ENCODE results near the gene VPS25. TPM values are rescaled to one million over a fixed set of nuclear protein-coding genes. Genes with fewer than 3 reads are reported as not detected.
A peak's percentile ranks its signal among the peaks of the same experiment; 100 is the strongest.

VPS25 gene
- total RNA-seq, 1 donor from 2014 or later: 38.6 TPM

DNA sequence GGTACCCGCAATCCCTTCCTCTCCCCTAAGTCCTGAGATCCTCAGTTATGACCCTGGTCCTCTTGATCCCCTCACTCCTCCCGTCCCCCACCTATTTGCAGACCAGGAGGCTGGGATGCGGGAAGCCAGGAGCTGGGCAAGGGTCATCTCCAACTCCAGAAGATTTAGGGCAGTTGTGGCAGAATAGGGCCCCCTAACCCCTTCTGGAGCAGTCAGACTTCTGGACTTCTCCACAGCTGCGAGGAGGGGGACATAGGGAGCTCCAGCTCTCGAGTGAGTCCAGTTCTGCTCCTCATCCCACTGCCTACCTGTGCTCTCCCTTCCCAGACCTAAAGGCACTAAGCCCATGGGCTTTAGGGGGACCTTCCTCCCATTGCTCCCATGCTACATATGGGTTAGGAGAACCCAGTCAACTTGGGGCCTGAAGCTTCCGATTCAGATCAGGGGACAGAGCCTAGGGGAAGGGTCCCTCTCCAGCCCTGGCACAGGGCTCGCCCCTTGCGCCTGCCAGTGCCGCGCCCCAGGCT, 8.5 kb downstream of the VPS25 start:
- Histone ChIP-seq H3K4me1 (ENCODE audit: control insufficient read depth in 3 of 3, insufficient read depth in 3 of 3, low read length in 3 of 3) (peaks cover 7 to 14% (median 13%) of the 10 kb centered on the region in 3 donors), H3K27ac (ENCODE audit: low read depth, low read length) (no peak overlapping the region), H3K36me3 (ENCODE audit: control insufficient read depth in 3 of 3, insufficient read depth in 3 of 3, low read length in 3 of 3) (peaks cover 20 to 23% (median 21%) of the 10 kb centered on the region in 3 donors), H3K9ac (ENCODE audit: low read depth in 1 of 3, low read length in 3 of 3) (no peak overlapping the region), H3K4me3 (ENCODE audit: low read length in 3 of 3) (no peak overlapping the region), H3K9me3 (ENCODE audit: control insufficient read depth in 3 of 3, low read length in 3 of 3) (no peaks in the 10 kb centered on the region), H3K27me3 (ENCODE audit: control insufficient read depth in 3 of 3, insufficient read depth in 3 of 3, low read length in 3 of 3) (peaks cover 60 to 69% (median 65%) of the 10 kb centered on the region in 3 donors)

- Histone ChIP-seq H3K27me3 (ENCODE audit: control insufficient read depth in 3 of 3, insufficient read depth in 3 of 3, low read length in 3 of 3) (peaks cover 67 to 75% (median 72%) of the 10 kb centered on the region in 3 donors), H3K27ac (ENCODE audit: low read depth, low read length) (no peak overlapping the region), H3K9me3 (ENCODE audit: control insufficient read depth in 3 of 3, low read length in 3 of 3) (no peaks in the 10 kb centered on the region), H3K4me1 (ENCODE audit: control insufficient read depth in 3 of 3, insufficient read depth in 3 of 3, low read length in 3 of 3) (peaks cover 7 to 14% (median 13%) of the 10 kb centered on the region in 3 donors), H3K36me3 (ENCODE audit: control insufficient read depth in 3 of 3, insufficient read depth in 3 of 3, low read length in 3 of 3) (peaks cover 20% of the 10 kb centered on the region in 3 donors), H3K9ac (ENCODE audit: low read depth in 1 of 3, low read length in 3 of 3) (no peak overlapping the region), H3K4me3 (ENCODE audit: low read length in 3 of 3) (no peak overlapping the region)
Measured at GRCh38 chr17:42782166-42783061, 9.2 kb downstream of the VPS25 start.

DNA sequence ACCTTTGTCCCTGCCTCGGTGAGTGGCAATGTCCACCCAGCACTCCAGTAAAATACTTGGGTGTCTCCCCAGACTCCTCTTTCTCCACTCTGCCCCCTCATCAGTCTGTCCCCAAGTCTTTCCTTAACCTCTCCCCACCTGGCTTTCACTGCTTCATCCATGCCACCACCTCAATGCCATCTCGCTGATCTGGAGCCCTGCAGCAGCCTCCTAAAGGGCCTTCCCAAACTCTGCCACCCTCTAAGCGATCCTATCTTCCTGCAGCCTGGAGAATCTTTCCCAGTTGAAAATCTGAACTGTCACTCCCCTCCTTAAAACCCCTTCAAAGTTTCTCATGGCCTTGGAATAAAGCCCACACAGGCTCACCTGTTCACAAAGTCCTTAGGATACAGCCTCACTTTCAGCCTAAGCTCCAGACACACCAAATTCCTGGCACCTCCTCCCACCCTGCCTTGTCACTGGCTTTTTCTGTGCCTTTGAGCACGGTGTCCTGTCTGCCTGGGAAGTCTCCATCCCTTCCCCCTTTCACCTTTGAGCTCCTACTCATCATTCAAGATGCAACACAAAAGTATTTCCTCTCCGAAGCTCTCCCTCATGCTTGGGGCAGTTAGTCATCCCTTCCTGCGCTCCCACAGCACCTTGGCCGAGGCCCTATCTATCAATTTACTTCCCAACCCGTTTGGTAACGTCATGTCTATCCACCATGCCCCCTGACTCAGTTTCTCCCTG, 10.0 kb downstream of the VPS25 start:
- Histone ChIP-seq H3K36me3 (ENCODE audit: control insufficient read depth in 3 of 3, insufficient read depth in 3 of 3, low read length in 3 of 3) (peaks cover 12 to 15% (median 14%) of the 10 kb centered on the region in 3 donors), H3K9ac (ENCODE audit: low read depth in 1 of 3, low read length in 3 of 3) (no peak overlapping the region), H3K9me3 (ENCODE audit: control insufficient read depth in 3 of 3, low read length in 3 of 3) (no peaks in the 10 kb centered on the region), H3K4me1 (ENCODE audit: control insufficient read depth in 3 of 3, insufficient read depth in 3 of 3, low read length in 3 of 3) (peaks cover 7 to 14% (median 13%) of the 10 kb centered on the region in 3 donors), H3K27me3 (ENCODE audit: control insufficient read depth in 3 of 3, insufficient read depth in 3 of 3, low read length in 3 of 3) (peaks cover 75 to 83% (median 79%) of the 10 kb centered on the region in 3 donors), H3K27ac (ENCODE audit: low read depth, low read length) (no peak overlapping the region), H3K4me3 (ENCODE audit: low read length in 3 of 3) (no peak overlapping the region)

GRCh38 chr17:42783791-42784138, 10.5 kb downstream of the VPS25 start:
- Histone ChIP-seq H3K9me3 (ENCODE audit: control insufficient read depth in 3 of 3, low read length in 3 of 3) (no peaks in the 10 kb centered on the region), H3K4me3 (ENCODE audit: low read length in 3 of 3) (no peak overlapping the region), H3K27ac (ENCODE audit: low read depth, low read length) (no peak overlapping the region), H3K36me3 (ENCODE audit: control insufficient read depth in 3 of 3, insufficient read depth in 3 of 3, low read length in 3 of 3) (peaks cover 7 to 10% (median 9%) of the 10 kb centered on the region in 3 donors), H3K9ac (ENCODE audit: low read depth in 1 of 3, low read length in 3 of 3) (no peak overlapping the region), H3K4me1 (ENCODE audit: control insufficient read depth in 3 of 3, insufficient read depth in 3 of 3, low read length in 3 of 3) (peaks cover 7 to 14% (median 13%) of the 10 kb centered on the region in 3 donors), H3K27me3 (ENCODE audit: control insufficient read depth in 3 of 3, insufficient read depth in 3 of 3, low read length in 3 of 3) (peaks cover 77 to 89% (median 83%) of the 10 kb centered on the region in 3 donors)

DNA sequence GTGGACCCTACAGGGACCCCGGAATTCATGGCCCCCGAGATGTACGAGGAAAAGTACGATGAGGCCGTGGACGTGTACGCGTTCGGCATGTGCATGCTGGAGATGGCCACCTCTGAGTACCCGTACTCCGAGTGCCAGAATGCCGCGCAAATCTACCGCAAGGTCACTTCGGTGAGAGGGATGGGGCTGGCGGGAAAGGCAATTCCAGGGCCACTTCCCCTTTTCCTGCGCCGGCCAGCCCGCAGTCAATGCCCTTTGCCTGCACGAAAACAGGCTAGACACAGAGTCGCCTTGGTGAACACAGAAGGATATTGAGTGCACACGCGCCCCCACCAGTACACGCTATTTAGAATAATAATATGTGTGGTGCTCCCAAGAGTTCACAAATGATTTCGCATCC, 11.2 kb downstream of the VPS25 start:
- peaks cover 77 to 90% (median 83%) of the 10 kb centered on the region in 3 donors for H3K27me3 ChIP-seq (ENCODE audit: control insufficient read depth in 3 of 3, insufficient read depth in 3 of 3, low read length in 3 of 3)
- no peak overlapping the region for H3K27ac ChIP-seq (ENCODE audit: low read depth, low read length)
- H3K9ac ChIP-seq (ENCODE audit: low read depth in 1 of 3, low read length in 3 of 3): no peak overlapping the region
- H3K36me3 ChIP-seq (ENCODE audit: control insufficient read depth in 3 of 3, insufficient read depth in 3 of 3, low read length in 3 of 3): peaks cover under 1 to 4% (median 3%) of the 10 kb centered on the region in 3 donors
- H3K9me3 ChIP-seq (ENCODE audit: control insufficient read depth in 3 of 3, low read length in 3 of 3): no peaks in the 10 kb centered on the region
- H3K4me3 ChIP-seq (ENCODE audit: low read length in 3 of 3): peak overlapping the region in 1 of 3 donors; percentile 35
- H3K4me1 ChIP-seq (ENCODE audit: control insufficient read depth in 3 of 3, insufficient read depth in 3 of 3, low read length in 3 of 3): peaks cover 7 to 14% (median 13%) of the 10 kb centered on the region in 3 donors

- Histone ChIP-seq H3K9ac (ENCODE audit: low read depth in 1 of 3, low read length in 3 of 3) (peak overlapping the region in 1 of 3 donors; percentile 16), H3K36me3 (ENCODE audit: control insufficient read depth in 3 of 3, insufficient read depth in 3 of 3, low read length in 3 of 3) (no peaks in the 10 kb centered on the region), H3K27me3 (ENCODE audit: control insufficient read depth in 3 of 3, insufficient read depth in 3 of 3, low read length in 3 of 3) (peaks cover 77 to 84% (median 82%) of the 10 kb centered on the region in 3 donors), H3K27ac (ENCODE audit: low read depth, low read length) (no peak overlapping the region), H3K9me3 (ENCODE audit: control insufficient read depth in 3 of 3, low read length in 3 of 3) (no peaks in the 10 kb centered on the region), H3K4me3 (ENCODE audit: low read length in 3 of 3) (peak overlapping the region in 1 of 3 donors; percentile 29), H3K4me1 (ENCODE audit: control insufficient read depth in 3 of 3, insufficient read depth in 3 of 3, low read length in 3 of 3) (peaks cover 4 to 14% (median 12%) of the 10 kb centered on the region in 3 donors)
Measured at GRCh38 chr17:42784811-42785592, 11.8 kb downstream of the VPS25 start.

DNA sequence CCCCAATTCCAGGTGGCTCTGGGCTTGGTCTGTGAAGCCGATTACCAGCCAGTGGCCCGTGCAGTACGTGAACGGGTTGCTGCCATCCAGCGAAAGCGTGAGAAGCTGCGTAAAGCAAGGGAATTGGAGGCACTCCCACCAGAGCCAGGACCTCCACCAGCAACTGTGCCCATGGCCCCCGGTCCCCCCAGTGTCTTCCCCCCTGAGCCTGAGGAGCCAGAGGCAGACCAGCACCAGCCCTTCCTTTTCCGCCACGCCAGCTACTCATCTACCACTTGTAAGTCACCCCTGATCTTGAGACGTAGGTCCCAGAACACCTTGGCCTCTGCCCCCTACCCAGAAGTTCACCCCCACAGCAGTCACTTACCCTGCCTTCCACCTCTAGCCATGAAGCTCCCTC, 14.0 kb downstream of the VPS25 start:
- peaks cover 62 to 76% (median 65%) of the 10 kb centered on the region in 3 donors for H3K27me3 ChIP-seq (ENCODE audit: control insufficient read depth in 3 of 3, insufficient read depth in 3 of 3, low read length in 3 of 3)
- no peak overlapping the region for H3K4me3 ChIP-seq (ENCODE audit: low read length in 3 of 3)
- H3K9me3 ChIP-seq (ENCODE audit: control insufficient read depth in 3 of 3, low read length in 3 of 3): no peaks in the 10 kb centered on the region
- no peaks in the 10 kb centered on the region for H3K36me3 ChIP-seq (ENCODE audit: control insufficient read depth in 3 of 3, insufficient read depth in 3 of 3, low read length in 3 of 3)
- H3K27ac ChIP-seq (ENCODE audit: low read depth, low read length): no peak overlapping the region
- peaks cover 0 to 14% (median 11%) of the 10 kb centered on the region in 3 donors for H3K4me1 ChIP-seq (ENCODE audit: control insufficient read depth in 3 of 3, insufficient read depth in 3 of 3, low read length in 3 of 3)
- H3K9ac ChIP-seq (ENCODE audit: low read depth in 1 of 3, low read length in 3 of 3): no peak overlapping the region

- no peak overlapping the region for H3K4me3 ChIP-seq (ENCODE audit: low read length in 3 of 3)
- H3K9me3 ChIP-seq (ENCODE audit: control insufficient read depth in 3 of 3, low read length in 3 of 3): no peaks in the 10 kb centered on the region
- H3K27ac ChIP-seq (ENCODE audit: low read depth, low read length): no peak overlapping the region
- peaks cover 15 to 31% (median 19%) of the 10 kb centered on the region in 3 donors for H3K27me3 ChIP-seq (ENCODE audit: control insufficient read depth in 3 of 3, insufficient read depth in 3 of 3, low read length in 3 of 3)
- H3K36me3 ChIP-seq (ENCODE audit: control insufficient read depth in 3 of 3, insufficient read depth in 3 of 3, low read length in 3 of 3): peaks cover 8 to 10% (median 10%) of the 10 kb centered on the region in 3 donors
- H3K9ac ChIP-seq (ENCODE audit: low read depth in 1 of 3, low read length in 3 of 3): no peak overlapping the region
- H3K4me1 ChIP-seq (ENCODE audit: control insufficient read depth in 3 of 3, insufficient read depth in 3 of 3, low read length in 3 of 3): peaks cover 3 to 7% (median 5%) of the 10 kb centered on the region in 3 donors
Measured at GRCh38 chr17:42791948-42792347, 18.7 kb downstream of the VPS25 start.

DNA sequence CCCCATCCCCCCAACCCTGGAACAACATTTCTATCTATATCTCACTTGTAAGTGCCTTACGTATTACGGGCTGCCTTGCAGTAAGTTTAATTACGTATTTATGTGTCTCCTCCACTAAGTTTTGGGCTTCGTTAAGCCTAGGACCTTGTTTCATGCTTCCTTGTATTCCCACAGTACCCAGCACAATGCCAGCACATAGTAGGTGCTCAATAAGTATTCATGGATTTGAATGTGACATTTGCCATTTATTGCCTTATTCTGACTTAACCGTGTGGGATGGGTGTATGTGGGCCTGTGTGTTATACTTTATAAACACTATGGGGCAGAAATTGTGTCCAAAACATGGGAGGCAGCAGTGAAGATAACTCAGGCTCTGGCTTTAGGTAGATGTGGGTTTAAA, 19.3 kb downstream of the VPS25 start:
- Histone ChIP-seq H3K9ac (ENCODE audit: low read depth in 1 of 3, low read length in 3 of 3) (no peak overlapping the region), H3K4me3 (ENCODE audit: low read length in 3 of 3) (no peak overlapping the region), H3K4me1 (ENCODE audit: control insufficient read depth in 3 of 3, insufficient read depth in 3 of 3, low read length in 3 of 3) (peaks cover 8 to 13% (median 11%) of the 10 kb centered on the region in 3 donors), H3K9me3 (ENCODE audit: control insufficient read depth in 3 of 3, low read length in 3 of 3) (no peaks in the 10 kb centered on the region), H3K36me3 (ENCODE audit: control insufficient read depth in 3 of 3, insufficient read depth in 3 of 3, low read length in 3 of 3) (peaks cover 8 to 13% (median 10%) of the 10 kb centered on the region in 3 donors), H3K27me3 (ENCODE audit: control insufficient read depth in 3 of 3, insufficient read depth in 3 of 3, low read length in 3 of 3) (peaks cover 9 to 25% (median 13%) of the 10 kb centered on the region in 3 donors), H3K27ac (ENCODE audit: low read depth, low read length) (no peak overlapping the region)
